ENCODE results near the gene FAT2.

FAT2 gene

DNA sequence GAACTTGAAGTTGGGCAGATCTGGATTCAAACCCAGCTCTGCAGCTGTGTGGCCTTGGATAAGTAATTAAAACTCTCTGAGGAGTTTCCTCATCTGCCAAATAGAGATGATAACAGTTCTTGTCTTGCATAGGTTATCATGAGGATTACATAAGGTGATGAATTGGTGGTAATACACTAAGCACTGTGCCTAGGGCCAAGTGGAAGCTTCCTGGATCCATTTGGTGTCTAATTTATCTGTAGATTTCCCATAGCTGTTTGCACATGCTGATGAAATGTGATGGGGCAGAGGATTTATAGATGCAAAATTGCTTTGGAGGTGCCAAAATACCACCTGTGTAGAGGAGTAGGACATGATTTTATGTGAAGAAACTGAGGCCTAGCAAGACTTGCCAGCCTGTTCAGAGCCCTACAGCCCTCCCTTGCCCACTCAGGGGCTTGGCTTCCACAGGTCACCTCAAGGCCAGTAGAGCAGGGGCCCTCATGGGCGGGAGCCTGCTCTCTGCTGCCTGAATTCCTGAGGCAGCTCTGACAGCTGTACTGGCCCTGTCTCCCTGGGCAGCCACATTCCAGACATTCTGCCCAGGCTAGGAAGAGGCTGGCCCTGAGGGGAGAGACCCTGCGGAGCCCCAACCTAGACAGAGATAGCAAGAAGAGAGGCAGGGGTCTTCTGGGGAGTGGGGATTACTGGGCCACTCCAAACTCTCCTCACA is 5.9 kb upstream of the FAT2 start:
- no peaks in the 10 kb centered on the region for H3K9me3 ChIP-seq (ENCODE audit: insufficient read depth, low read length)
- no peak overlapping the region for H3K4me2 ChIP-seq (ENCODE audit: low read depth, low read length, poor library complexity, severe bottlenecking)
- H3K27me3 ChIP-seq (ENCODE audit: low read length): no peaks in the 10 kb centered on the region

DNA sequence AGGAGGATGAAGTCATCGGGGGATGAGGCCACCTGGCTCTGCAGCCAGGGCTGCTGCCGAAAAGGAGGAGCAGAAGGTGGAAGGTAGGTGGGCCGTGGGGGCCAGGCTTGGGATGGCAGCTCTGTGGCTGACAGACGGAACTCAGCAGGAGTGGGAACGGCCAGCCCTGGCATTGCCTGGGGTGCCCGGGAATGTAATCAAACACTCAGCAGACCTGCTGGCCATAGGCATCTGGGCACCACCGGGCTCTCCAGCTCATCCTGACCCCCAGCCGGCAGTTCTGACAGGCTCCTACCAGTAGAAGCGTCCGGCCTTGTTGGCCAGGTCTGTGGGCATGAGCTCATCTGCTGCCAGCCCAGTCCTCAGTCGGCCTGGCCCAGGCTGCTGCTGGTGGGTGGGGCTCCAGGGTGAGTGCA is 4.3 kb upstream of the FAT2 start:
- no peaks in the 10 kb centered on the region for H3K79me2 ChIP-seq (ENCODE audit: insufficient read depth, low read length)
- no peaks in the 10 kb centered on the region for H3K9me2 ChIP-seq (replicated peaks; ENCODE audit: insufficient read depth, low read length)
- no peak overlapping the region for H2AFZ ChIP-seq (ENCODE audit: low read depth, low read length, severe bottlenecking)
- H3K9ac ChIP-seq (ENCODE audit: low read length): no peak overlapping the region
- no peaks in the 10 kb centered on the region for H3K27me3 ChIP-seq (ENCODE audit: low read length)
- no peaks in the 10 kb centered on the region for H3K9me3 ChIP-seq (ENCODE audit: insufficient read depth, low read length)
- no peak overlapping the region for H3K4me3 ChIP-seq (ENCODE audit: insufficient read depth, low read length, poor library complexity, severe bottlenecking)
- TF ChIP-seq, protein P1, sequence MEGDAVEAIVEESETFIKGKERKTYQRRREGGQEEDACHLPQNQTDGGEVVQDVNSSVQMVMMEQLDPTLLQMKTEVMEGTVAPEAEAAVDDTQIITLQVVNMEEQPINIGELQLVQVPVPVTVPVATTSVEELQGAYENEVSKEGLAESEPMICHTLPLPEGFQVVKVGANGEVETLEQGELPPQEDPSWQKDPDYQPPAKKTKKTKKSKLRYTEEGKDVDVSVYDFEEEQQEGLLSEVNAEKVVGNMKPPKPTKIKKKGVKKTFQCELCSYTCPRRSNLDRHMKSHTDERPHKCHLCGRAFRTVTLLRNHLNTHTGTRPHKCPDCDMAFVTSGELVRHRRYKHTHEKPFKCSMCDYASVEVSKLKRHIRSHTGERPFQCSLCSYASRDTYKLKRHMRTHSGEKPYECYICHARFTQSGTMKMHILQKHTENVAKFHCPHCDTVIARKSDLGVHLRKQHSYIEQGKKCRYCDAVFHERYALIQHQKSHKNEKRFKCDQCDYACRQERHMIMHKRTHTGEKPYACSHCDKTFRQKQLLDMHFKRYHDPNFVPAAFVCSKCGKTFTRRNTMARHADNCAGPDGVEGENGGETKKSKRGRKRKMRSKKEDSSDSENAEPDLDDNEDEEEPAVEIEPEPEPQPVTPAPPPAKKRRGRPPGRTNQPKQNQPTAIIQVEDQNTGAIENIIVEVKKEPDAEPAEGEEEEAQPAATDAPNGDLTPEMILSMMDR (IDR thresholded peaks at IDR 0.05; ENCODE audit: insufficient read depth, low read length, poor library complexity, severe bottlenecking): no peak
- TF ChIP-seq EZH2phosphoT487 (conservative IDR thresholded peaks at IDR 0.05; ENCODE audit: low read length): no peak
- no peak overlapping the region for H3K4me2 ChIP-seq (ENCODE audit: low read depth, low read length, poor library complexity, severe bottlenecking)
- no peak overlapping the region for H3K27ac ChIP-seq (ENCODE audit: low read depth, low read length)
- no peaks in the 10 kb centered on the region for H4K20me1 ChIP-seq (ENCODE audit: low read depth, low read length)
- no peaks in the 10 kb centered on the region for H3F3A ChIP-seq (ENCODE audit: insufficient read depth)
- no peaks in the 10 kb centered on the region for H3K36me3 ChIP-seq (ENCODE audit: low read length)

More for the DNA sequence above, 5.9 kb upstream of the FAT2 start:
- Histone ChIP-seq H3K4me3 (ENCODE audit: insufficient read depth, low read length, poor library complexity, severe bottlenecking) (no peak overlapping the region), H3K36me3 (ENCODE audit: low read length) (no peaks in the 10 kb centered on the region), H3F3A (ENCODE audit: insufficient read depth) (no peaks in the 10 kb centered on the region), H3K79me2 (ENCODE audit: insufficient read depth, low read length) (no peaks in the 10 kb centered on the region), H3K27ac (ENCODE audit: low read depth, low read length) (no peak overlapping the region), H3K9ac (ENCODE audit: low read length) (no peak overlapping the region), H3K9me2 (replicated peaks; ENCODE audit: insufficient read depth, low read length) (no peaks in the 10 kb centered on the region), H2AFZ (ENCODE audit: low read depth, low read length, severe bottlenecking) (no peak overlapping the region), H4K20me1 (ENCODE audit: low read depth, low read length) (no peaks in the 10 kb centered on the region)
- no peak for TF ChIP-seq EZH2phosphoT487 (conservative IDR thresholded peaks at IDR 0.05; ENCODE audit: low read length)
- TF ChIP-seq, protein P1 (IDR thresholded peaks at IDR 0.05; ENCODE audit: insufficient read depth, low read length, poor library complexity, severe bottlenecking): no peak

DNA sequence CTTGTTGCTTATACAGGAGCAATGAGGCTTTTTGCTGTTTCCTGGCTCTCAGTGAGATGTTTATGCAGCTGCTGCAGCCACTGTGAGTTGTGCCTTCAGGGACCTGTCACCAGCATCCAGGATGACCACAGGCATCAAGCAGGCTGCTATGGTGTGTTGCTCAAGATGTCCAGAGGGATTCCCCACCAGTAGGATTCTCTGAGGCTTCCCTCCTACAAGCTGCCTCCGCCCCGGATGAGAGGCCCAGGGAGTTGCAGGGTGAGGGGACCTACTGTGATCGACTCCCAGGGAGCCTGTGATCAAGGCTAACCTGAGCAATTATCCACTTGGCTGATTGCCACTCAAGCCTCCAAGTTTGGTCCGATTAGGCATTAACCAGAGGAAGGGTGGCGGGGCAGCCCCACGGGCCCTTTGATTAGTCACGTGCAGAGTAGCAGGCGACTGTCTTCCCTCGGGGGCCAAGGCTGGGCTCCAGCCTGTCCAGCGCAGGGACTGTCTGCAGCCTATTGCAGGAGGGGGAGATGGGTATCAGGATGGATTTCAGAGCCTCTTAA is 1.8 kb upstream of the FAT2 start:
- Histone ChIP-seq H3K9ac (ENCODE audit: low read length) (no peak overlapping the region), H2AFZ (ENCODE audit: low read depth, low read length, severe bottlenecking) (no peak overlapping the region), H3K9me2 (replicated peaks; ENCODE audit: insufficient read depth, low read length) (no peaks in the 10 kb centered on the region), H4K20me1 (ENCODE audit: low read depth, low read length) (no peaks in the 10 kb centered on the region), H3K79me2 (ENCODE audit: insufficient read depth, low read length) (no peaks in the 10 kb centered on the region), H3K27me3 (ENCODE audit: low read length) (no peaks in the 10 kb centered on the region), H3K9me3 (ENCODE audit: insufficient read depth, low read length) (no peaks in the 10 kb centered on the region), H3K4me3 (ENCODE audit: insufficient read depth, low read length, poor library complexity, severe bottlenecking) (no peak overlapping the region), H3K4me2 (ENCODE audit: low read depth, low read length, poor library complexity, severe bottlenecking) (no peak overlapping the region), H3F3A (ENCODE audit: insufficient read depth) (no peaks in the 10 kb centered on the region), H3K36me3 (ENCODE audit: low read length) (no peaks in the 10 kb centered on the region), H3K27ac (ENCODE audit: low read depth, low read length) (no peak overlapping the region)
- TF ChIP-seq EZH2phosphoT487 (conservative IDR thresholded peaks at IDR 0.05; ENCODE audit: low read length): no peak
- TF ChIP-seq, protein P1 (IDR thresholded peaks at IDR 0.05; ENCODE audit: insufficient read depth, low read length, poor library complexity, severe bottlenecking): no peak

Data from SU-DHL-6 (cell line).